Stimulated activated CD4-positive, alpha-beta T cell treated with anti-CD3 and anti-CD28 coated beads, Interleukin-1b, Interleukin-23, amount 100 ng/mL, for 48 hours (primary cell): Measurements from ENCODE around the gene ARHGAP18.

ENCODE experiments used
- DNase-seq: peaks from one replicate; pipeline ENCODE4 v3.0.0-alpha.2; 2020

Gene ARHGAP18

GRCh38 chr6:129662980-129663431 lies 47.0 kb downstream of the ARHGAP18 start:
- no peak for DNase-seq

GRCh38 chr6:129662406-129662766 lies 47.6 kb downstream of the ARHGAP18 start:
- no peak for DNase-seq

- DNase-seq: no peak
These were observed 48.2 kb downstream of the ARHGAP18 start for GRCh38 chr6:129661536-129662405.

- no peak for DNase-seq
These were observed 49.7 kb downstream of the ARHGAP18 start for GRCh38 chr6:129660346-129660676.

GRCh38 chr6:129659590-129660345 lies 50.2 kb downstream of the ARHGAP18 start:
- no peak for DNase-seq

GRCh38 chr6:129659167-129659566 lies 50.8 kb downstream of the ARHGAP18 start:
- DNase-seq: no peak

GRCh38 chr6:129657483-129657882 lies 52.5 kb downstream of the ARHGAP18 start:
- DNase-seq: no peak

- no peak for DNase-seq
These were observed 54.6 kb downstream of the ARHGAP18 start for GRCh38 chr6:129655334-129655733.

GRCh38 chr6:129653746-129654145 lies 56.2 kb downstream of the ARHGAP18 start:
- DNase-seq: no peak

- DNase-seq: no peak
These were observed 56.7 kb downstream of the ARHGAP18 start for GRCh38 chr6:129653229-129653628.

GRCh38 chr6:129651291-129651691 lies 58.7 kb downstream of the ARHGAP18 start:
- no peak for DNase-seq

- no peak for DNase-seq
These were observed 61.0 kb downstream of the ARHGAP18 start for GRCh38 chr6:129648819-129649491.

GRCh38 chr6:129647044-129647443 lies 62.9 kb downstream of the ARHGAP18 start:
- DNase-seq: no peak

- no peak for DNase-seq
These were observed 63.3 kb downstream of the ARHGAP18 start for GRCh38 chr6:129646642-129647041.

- DNase-seq: no peak
These were observed 64.0 kb downstream of the ARHGAP18 start for GRCh38 chr6:129645830-129646579.

- DNase-seq: no peak
These were observed 64.7 kb downstream of the ARHGAP18 start for GRCh38 chr6:129645106-129645829.

GRCh38 chr6:129644567-129645015 lies 65.4 kb downstream of the ARHGAP18 start:
- DNase-seq: no peak

- DNase-seq: no peak
These were observed 66.0 kb downstream of the ARHGAP18 start for GRCh38 chr6:129643968-129644367.

GRCh38 chr6:129643176-129643575 lies 66.8 kb downstream of the ARHGAP18 start:
- no peak for DNase-seq

- DNase-seq: no peak
These were observed 67.7 kb downstream of the ARHGAP18 start for GRCh38 chr6:129642322-129642721.

- DNase-seq: no peak
These were observed 68.6 kb downstream of the ARHGAP18 start for GRCh38 chr6:129641344-129641743.

GRCh38 chr6:129638686-129639085 lies 71.3 kb downstream of the ARHGAP18 start:
- no peak for DNase-seq
